Anterior cingulate cortex (tissue), 58 donors: Measurements from ENCODE around the gene JPH3.
"Not testable (repeated sequence)": the region's sequence is repeated elsewhere in the genome, so short reads cannot be mapped to it uniquely, and the experiment has no call there.

Experiments
- DNase-seq, 58 donors: peaks; one replicate each; lab custom pipeline; 2025; lab: John Stamatoyannopoulos, UW

Gene JPH3

DNA sequence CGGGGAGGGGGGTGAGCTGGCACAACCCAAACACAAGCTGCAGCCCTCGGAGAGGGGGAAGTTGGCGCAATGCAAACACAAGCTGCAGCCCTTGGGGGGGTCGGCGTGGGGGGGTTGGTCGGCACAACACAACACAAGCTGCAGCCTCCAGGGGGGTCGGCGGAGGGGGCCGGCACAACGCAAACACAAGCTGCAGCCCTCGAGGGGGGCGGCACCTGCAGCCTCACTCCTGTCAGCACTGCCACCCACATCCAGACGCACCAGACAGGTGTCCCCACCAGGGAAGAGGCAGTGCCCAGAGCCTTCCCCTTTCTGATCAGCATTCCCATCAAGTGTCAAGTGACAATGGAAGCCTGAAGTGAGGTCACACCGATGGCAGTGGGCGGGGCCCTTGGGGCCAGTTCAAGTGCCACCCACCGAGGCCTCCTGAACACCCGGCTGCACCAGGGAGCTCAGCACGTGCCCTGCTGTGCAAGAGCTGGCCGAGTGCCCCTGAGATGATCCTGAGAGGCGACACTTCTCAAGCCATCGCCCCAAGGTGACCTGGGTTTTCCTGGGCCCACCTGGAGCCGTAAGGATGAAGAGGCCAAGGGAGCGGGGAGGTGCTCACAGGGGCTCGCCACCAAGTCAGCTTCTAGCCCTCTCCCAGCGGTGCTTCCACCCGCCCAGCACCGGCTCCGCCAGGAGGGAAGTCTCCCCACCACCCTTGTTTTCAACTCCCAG lies 104.1 kb downstream of the JPH3 start:
- DNase-seq: no peak

DNA sequence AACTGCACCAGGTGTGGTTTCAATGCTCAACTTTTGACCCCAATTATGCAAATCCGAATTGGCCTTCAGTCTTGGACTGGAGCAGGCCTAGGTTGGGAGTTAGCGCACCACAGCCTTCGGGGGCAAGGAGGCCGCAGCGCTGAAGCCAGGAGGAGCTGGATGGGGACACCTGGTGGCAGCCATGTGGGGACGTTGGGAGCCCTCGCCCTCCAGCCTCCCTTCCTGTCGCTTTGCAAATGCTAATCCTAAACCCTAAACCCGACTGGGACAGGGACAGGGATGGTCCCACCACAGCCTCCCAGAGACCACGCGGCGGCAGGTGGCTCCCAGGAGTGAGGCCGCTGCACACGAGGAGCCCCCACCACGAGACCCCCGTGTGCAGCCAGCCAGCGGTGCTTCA lies 104.8 kb downstream of the JPH3 start:
- DNase-seq: no peak

DNA sequence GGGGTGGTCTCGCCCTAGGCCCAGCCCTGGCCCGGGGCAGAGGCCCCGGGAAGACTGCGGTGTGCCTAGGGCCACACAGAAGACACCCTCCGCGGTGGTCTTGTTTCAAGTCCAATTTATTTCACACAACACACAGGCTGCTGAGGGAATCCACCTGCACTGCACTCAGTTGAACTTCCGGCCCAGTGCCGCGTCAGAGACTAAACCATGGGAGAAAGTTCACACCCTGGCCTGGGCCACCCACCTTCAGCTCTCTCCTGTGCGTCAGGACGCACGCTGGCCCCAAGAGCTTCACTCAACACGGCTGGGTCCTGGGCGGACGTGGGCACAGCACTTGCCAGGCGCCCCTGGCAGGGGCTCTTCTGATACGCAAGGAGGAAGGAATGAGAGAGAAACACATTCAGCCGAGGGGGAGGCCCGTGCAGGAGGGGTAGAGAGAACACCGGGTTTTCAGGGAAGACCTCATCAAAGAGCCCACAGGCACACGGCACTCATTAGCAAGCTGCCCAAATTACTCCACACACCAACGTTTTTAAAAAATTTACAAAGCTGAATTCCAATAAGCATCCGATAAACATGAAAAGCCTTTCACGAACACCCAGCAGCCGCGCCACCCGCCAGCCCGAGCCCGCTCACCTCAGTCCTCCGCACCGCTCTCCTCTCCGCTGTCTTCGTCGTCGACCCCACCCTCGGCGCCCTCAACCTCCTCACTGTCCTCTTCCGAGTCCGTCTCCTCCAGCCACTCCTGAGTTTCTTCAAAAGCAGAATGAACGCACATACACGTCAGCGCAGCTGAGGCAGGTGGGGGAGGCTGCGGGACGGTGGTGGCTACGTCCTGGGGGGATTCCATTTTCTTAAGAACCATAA lies 105.6 kb downstream of the JPH3 start:
- no peak for DNase-seq

DNA sequence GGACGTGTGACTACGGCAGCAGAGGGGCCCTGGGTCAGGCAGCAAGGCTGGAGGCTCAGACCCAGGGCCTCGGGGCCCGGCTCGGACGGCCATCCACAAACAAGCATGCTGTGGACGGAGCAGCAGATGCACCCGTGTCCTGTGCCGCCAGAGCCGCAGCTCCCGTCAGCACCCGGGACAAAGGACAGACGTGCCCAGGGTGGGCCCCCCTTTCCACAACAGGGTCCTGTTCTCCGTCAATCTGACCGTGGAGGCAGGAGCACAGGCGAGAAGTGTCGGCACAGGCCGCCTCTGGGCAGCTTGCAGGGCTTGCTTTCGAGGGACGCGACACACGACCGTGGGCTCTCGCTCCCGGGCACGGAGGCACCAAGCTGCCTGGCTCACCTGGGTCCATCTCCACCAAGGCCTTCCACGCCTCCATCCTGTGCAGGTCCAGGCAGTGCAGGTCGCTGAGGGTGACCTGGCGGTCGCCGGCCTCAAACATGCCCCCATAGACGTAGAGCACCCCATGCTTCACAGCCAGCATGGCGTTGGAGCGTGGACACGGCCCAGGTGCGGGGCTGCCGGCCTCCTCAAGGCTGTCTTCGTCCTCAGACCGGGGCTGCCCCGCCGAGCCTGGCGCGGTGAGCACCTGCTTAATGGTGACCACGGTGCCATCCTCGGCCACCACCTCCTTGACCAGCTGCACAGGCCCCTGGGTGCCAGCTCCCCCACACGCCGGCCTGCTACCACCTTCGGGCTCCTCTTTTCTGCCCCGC lies 106.8 kb downstream of the JPH3 start:
- no peak for DNase-seq

DNA sequence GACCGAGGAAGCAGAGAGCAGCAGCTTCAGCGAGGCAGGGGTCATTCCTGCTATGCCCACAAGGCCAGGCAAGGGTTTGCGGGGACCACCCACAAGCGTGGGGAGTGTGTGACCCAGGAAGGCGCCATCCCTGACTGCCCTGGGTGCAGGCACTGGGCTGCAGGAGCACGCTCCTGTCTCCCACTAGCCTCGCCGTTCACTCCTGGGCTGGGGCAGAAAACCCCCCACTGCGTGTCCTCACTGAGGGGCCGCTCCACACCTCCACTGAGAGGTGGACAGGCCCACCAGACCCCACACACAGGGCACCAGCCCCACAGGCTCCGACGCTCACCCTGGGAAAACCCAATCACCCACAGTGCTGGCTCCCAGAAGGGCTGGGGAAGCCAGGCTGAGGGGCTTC lies 107.4 kb downstream of the JPH3 start:
- no peak for DNase-seq

DNA sequence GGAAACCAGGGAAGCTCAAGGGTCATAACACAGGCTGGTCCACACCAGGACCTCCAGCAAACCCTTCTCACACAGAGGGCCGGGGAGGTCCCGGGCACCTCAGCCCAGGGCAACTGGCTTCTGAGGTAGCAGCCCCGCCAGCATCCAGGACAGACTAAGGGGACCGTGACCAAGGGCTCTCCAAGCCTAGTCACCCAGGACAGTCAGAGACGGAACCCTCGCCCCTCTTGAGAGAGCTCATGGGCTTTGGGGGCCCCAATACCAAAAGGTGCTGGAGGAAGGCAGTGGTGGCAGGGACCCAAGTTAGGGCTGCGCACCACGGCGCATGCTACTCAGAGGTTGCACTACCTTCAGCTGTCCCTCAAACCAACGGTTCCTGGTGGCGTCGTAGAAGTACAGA lies 108.6 kb downstream of the JPH3 start:
- no peak for DNase-seq

DNA sequence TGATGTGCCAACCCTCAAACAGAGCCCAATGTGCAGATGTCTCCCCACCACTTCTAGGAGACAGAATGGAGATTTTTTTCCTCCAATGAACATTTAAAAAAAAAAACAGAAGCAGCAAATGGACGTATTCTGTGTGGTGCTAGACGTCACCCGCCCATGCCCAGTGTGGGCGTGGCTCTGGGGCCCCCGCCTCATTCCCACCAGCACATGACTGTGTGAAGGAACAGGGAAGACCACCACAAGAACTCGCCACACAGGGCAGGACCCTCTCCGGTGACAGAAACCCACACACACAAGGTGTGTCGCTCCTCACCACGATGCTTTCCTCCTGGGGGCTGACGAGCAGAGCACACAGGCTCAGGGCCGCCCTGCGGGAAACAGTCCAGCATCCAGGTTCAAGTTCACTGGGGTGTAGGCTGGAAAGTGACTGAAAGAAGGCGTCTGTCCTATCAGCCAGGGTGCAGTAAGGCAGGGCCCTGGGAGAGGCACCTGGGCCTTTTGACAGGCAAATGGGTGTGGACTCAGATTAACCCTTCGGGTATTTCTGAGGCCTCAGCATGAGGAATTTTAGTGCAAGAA lies 110.0 kb downstream of the JPH3 start:
- DNase-seq: no peak

DNA sequence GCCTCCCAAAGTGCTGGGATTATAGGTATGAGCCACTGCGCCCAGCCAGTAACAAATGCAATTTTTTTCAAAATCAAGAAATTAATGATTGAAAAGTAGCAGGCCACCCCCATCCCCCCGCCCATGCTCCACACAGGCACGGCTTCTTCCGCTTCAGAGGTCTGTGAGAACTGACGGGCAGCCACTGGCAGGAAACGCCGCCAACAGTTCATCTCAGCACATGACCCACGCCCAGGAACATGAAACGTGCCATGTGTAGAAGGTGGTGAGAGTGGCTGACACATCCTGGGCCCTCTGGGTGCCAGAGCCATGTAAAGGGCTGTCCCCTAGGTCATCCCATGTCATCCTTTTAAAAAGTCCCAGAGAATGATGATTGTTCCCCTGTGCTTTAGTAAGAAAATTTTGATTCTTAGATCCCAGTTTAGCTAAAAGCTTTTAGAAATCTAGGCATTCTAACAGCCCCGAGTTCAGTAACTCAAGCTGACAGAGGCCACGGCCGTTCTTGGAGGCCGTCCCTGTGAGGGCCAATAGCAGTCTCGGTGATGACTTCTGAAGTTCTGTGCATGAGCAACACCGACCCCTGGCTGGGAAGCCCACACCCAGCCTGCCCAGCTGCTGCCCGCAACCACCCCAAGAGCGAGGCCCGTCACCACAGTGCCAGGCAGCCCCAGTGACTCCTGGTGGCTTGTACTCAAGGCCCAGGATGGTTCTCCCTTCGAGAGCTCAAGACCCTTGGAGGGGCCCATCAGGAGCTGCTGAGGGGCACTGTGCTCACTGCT lies 111.3 kb downstream of the JPH3 start:
- no peak for DNase-seq

DNA sequence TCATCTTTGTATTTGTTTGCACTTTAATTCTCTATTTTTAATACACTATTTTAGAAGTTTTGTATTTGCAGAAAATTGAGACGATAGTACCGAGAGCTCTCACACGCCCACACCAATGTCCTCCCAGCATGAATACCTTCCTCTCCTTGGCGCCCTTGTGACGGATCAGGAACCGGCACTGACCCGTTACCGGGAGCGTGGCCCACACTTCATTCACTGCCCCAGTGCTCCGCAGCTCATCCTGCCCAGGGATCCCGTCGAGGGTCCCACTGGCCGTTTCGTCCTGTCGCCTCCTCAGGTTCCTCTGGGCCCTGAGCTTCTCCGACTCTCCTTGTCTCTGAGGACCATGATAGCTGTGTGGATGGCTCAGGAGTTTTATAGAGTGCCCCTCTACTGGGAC lies 112.9 kb downstream of the JPH3 start:
- no peak for DNase-seq

DNA sequence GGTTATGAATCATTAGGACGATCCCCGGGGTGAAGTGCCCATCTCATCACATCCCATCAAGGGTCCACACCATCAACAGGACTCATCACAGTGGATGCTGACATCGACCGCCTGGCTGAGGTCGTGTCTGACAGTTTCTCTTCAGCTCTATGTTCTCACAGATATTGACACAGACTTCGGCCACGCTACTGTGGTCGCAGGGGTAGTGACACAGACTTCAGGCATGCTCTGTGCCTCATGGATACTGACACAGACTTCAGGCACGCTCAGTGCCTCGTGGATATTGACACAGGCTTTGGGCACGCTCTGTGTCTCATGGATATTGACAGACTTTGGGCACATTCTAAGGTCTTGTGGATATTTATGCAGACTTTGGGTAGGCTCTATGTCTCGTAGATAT lies 113.3 kb downstream of the JPH3 start:
- no peak for DNase-seq

DNA sequence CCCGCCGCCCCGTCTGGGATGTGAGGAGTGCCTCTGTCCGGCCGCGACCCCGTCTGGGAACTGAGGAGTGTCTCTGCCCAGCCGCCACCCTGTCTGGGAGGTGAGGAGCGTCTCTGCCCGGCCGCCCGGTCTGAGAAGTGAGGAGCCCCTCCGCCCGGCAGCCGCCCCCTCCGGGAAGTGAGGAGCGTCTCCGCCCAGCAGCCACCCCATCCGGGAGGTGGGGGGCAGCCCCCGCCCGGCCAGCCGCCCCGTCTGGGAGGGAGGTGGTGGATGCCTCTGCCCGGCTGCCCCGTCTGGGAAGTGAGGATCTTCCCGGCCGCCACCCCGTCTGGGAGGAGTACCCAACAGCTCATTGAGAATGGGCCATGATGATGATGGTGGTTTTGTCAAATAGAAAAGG lies 116.5 kb downstream of the JPH3 start:
- not testable (repeated sequence) for DNase-seq

DNA sequence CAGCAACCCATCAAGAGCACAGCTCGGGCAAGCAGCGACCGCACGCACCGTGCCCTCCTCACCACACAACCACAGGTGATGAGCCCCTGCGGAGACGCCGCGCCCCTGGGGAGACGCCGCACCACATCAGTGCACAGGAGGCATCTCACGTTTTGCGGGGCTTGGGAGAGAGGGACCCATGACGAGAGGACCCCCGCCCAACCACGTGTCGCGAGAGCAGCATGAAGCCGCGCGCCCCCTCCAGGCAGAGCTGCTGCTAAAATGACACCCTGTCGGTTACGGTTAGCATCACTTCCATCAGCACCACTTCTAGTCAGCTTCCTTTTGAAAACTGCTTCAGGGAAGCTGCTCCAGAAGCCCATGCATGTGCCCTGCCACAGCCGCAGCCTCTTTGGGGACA lies 118.1 kb downstream of the JPH3 start:
- no peak for DNase-seq

DNA sequence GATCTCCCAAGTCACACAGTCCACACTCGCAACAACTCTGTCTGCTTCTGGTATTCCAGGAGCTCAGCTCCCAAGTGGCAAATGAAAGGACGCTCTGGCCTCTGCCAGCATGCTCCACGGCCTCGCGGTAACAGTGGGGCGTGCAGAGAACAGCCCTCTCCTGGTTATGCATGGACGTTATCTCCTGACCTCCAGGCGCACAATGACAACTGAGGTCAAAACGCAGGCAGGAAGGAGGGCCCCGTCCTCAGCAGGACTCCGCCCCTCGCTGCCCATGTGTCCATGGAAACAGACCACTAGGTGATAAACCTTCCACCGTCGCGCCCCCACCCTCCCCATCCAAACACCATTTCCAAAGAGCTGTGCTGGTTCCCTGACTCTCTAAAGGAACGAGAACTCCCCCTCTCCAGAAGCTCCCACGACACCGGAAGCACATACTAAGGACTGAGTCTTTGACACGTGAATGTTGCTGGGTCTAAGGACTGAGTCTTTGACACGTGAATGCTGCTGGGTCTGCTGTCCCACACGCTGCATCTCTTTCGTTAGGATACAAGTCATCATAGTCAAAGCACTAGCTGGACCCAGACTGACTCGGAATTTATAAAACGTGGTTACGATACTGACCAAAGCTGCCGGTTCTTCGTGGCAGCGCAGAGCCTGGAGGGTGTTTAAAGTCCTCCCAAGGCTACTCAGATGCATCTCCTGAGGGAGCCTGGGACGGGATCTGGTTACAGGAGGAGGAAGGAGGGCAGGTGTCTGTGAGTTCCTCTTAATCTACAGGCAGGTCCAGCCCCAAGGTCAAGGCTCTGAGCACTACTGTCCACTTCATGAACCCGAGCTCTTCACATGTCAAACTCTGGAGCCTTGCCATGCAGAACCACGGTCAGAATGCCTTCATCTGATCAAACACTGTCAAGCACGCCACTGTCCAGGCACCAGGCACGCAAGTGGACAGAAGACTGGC lies 119.6 kb downstream of the JPH3 start:
- no peak for DNase-seq

DNA sequence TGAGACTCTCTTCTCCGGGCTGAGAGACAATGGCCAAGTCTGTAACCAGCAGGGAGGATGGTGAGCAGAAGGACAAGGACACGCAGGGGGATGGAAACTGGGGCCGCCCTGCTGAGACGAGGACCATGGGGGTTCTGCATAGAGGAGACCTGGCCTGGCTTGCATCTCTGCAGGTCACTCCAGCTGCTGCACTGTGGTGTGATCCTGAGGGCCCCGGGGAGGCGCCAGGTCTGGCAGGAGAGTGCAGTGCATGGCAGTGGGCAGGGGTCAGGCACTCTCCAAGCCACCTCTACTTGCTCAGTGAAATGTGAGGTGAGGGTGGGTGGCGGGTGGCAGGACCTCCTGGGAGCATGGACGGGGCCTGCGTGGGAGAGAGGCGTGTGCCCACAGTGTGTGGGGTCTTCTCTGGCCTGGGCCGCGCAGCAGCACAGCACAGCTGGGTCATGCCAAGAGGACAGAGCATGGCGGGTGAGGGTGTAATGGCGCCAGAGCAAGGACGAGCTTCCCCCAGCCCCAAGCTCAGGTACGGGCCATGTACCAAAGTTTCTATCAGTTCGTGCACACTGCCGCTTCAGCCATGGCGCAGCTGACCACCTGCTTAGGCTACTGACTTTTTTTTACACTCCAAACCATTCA lies 120.4 kb downstream of the JPH3 start:
- peak in 1 of 58 donors; percentile 32 for DNase-seq

DNA sequence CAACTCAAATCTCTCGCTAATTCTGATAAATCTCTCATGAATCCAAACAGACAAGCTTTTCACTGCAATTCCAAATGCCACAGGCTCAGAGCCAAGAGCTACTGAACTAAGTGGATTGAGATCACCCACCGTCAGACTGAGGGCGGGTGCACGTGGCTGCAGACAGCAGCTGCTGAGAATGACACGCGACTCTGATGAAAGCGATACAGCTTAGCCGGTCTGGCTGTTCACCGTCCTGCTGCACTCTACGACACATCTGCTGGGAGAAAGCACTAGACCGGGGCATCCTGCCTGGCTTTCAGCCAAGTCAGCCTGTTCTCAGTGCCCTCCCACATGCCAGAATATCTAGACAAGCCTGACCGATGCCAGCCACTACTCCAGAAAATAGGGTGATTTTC lies 120.9 kb downstream of the JPH3 start:
- DNase-seq: peak in 57 of 58 donors; percentile 21 to 95 (median 81)

DNA sequence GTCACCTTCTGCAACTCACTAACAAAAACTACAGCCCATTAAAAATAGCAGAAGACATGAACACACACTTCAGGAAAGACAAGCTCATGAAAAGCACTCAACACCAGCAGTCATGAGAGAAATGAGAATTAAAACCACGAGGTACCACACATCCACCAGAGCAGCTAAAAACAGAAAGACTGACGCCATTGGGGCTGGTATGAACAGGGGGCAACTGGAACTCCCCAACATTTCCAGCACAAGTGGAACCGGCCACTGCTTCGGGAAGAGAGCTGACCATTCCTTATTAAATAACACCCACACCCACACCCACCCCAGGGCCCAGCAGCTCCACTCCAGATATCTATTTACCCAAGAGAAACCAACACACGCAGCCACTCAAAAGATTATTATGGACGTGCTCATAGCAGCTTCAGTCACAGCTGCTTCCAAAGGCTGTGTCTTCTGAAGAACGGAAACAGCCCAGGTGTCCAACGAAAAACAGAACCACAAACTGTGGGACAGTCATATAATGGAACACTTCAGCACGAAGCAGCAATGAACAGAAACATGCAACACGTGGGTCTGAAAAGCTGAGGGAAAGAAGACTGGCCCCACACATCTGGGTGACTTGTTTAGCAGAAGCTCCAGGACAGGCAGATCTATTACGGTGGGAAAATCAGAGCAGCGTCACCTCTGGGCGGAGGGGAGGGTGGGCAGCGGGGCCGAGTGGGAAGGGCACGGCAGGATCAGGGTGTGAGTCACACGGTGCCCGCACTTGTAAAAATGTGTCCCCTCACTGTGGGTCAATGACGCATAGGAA lies 122.4 kb downstream of the JPH3 start:
- DNase-seq: no peak

DNA sequence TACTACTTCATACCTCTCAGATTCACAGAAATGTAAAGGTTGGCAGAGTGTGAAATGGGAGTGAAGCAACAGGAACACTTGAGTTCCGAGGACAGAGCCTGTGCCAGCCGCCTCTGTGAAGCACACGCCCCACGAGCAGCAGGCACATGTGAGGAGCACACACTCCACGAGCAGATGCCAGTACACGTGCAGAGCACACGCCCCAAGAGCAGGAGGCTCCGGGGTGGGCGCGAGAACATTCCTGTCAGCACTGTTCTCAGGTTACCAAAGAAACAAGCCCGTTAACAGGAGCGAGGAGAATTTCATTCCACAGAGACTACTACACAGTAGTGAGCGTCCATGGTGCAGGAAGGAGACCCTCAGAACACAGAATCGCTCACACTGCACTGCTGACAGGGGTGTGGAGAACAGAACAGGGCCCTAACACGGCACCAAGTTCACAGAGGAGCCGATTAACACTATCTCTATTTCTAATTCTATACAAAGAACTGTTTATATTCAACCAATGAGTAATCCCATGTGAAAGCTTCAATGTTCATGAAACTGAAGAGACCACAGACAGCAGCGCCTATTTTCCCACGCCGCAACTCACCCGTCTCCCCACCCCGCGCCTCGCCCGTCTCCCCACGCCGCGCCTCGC lies 123.4 kb downstream of the JPH3 start:
- peak in 4 of 58 donors; percentile 22 to 45 (median 27) for DNase-seq
